GM21786 (cell line): ENCODE results near the gene ADAMTS3.

ENCODE experiments used
- ATAC-seq: cut with Tn5 transposase; IDR thresholded peaks from one replicate; pipeline ENCODE4 v1.9.1; 2021; ENCODE audit not compliant: unreplicated experiment

Gene ADAMTS3

DNA sequence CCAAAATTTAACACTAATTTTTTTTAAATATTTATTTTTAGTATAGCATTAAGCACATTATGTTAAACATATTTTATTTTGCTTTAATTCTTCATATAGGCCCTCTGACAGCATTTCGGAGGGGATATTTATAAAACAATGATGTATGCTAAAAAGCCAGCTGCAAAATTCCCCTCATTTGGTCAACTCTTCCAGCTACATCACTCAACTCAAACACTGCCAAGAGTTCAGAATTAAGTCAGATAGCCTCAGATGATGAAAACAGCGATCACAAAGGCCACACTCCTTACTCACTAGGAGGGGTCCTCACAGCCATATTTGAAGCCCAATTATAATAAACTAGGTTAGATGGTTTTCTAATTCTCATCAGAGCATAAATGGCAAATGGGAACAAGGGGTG lies 146.6 kb downstream of the ADAMTS3 start:
- no peak for ATAC-seq

DNA sequence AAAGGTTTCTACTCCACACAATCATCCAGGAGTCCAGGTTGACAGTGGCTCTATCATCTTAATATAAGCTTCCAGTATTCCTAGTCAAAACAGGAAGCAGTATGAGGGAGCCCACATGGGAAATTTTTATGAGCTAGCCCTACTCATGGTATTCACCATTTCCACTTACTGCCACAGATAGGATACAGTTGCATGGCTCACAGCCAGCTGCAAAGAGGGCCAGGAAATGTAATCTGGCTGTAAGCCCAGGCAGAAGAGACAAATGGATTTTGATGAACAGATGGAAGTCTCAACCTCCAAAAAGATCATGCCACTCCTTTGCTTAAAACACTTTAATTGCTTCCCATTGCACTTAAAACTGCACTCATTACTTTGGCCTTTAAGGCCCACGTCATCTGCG lies 150.6 kb downstream of the ADAMTS3 start:
- ATAC-seq = no peak

GRCh38 chr4:72410158-72410557 lies 158.9 kb downstream of the ADAMTS3 start:
- ATAC-seq = no peak

- no peak for ATAC-seq
Observed at GRCh38 chr4:72408568-72408967, 160.5 kb downstream of the ADAMTS3 start.

- no peak for ATAC-seq
Observed at GRCh38 chr4:72405417-72405816, 163.6 kb downstream of the ADAMTS3 start.

- ATAC-seq = no peak
Observed at GRCh38 chr4:72397314-72397713, 171.7 kb downstream of the ADAMTS3 start.

- ATAC-seq = no peak
Observed at GRCh38 chr4:72394012-72394663, 174.9 kb downstream of the ADAMTS3 start.

GRCh38 chr4:72391281-72391680 lies 177.7 kb downstream of the ADAMTS3 start:
- no peak for ATAC-seq

GRCh38 chr4:72390409-72390808 lies 178.6 kb downstream of the ADAMTS3 start:
- no peak for ATAC-seq

- no peak for ATAC-seq
Observed at GRCh38 chr4:72388521-72388920, 180.5 kb downstream of the ADAMTS3 start.

DNA sequence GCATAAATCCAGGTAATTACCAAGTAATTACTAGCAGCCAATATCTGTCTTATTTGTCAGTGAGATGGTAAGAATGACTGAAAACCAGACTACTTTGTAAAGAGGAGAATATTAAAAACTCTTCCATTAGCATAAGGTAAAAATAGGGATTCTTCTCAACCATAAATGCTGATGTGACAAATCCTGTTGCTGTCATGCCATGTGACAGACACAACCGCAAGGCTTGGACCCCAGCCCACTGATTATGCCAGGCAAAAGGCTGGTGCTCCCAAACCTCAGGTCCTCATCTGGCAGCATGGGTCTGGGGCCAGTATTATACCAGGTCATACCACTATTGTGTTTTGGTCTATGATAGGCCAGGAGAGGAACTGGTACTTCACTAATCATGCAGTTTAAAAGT lies 181.1 kb downstream of the ADAMTS3 start:
- ATAC-seq = no peak

GRCh38 chr4:72383439-72383838 lies 185.6 kb downstream of the ADAMTS3 start:
- no peak for ATAC-seq

DNA sequence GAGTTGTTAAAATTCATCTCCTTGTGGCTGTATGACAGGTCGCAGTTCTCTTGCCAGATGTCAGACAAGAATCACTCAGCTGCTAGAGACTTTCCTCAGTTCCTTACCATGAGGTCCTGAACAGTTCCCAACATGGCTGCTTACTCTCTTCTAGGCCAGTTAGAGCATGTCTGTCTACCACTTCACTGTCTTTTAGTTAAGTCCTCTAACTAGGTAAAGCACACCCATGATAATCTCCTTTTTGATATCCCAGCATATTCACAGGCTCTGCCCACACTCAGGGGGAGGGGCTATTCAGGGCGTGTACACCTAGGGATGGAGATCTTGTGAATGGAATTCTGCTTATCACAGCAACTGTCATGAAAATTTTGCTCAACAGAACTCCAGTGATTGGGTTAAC lies 190.1 kb downstream of the ADAMTS3 start:
- no peak for ATAC-seq

- no peak for ATAC-seq
Observed at GRCh38 chr4:72377491-72378194, 191.4 kb downstream of the ADAMTS3 start.

DNA sequence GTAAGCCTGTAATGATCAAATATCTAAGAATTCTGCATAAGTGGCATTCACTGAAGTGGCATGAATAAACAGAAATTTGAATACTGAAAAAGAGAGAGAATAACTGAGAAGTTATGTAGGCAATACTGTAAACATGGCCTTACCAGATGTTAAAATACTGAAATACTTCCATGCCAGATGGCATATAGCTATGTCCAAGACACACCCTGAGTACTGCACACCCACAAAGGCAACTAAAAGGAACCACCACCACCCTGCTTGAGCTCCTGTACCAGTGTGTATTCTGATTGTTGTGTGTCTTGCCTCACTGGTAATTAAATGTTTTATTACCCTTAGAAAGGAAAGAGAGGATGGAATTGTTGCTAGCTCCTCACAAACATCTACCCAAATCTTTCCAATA lies 192.1 kb downstream of the ADAMTS3 start:
- ATAC-seq = no peak

GRCh38 chr4:72375073-72375736 lies 193.8 kb downstream of the ADAMTS3 start:
- no peak for ATAC-seq

DNA sequence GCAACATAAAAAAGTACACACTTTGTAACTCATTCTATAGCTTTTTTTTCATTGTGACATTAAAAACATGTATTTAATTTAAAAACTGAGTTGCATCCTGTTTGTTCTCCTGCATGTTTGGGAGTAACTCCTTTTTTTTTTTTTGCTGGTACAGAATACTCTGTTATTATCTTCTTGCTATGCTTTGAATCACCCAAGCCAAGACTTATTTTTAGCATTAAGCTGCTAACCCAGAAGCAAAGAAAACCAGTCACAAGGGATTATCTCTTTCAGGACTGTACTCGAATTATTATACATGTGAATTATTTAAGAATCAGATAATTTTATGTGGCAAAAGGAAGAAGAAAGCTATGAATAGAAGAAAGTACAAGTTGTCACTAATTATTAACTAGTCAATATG lies 194.9 kb downstream of the ADAMTS3 start:
- ATAC-seq = no peak

GRCh38 chr4:72366601-72367000 lies 202.4 kb downstream of the ADAMTS3 start:
- no peak for ATAC-seq

GRCh38 chr4:72365981-72366380 lies 203.0 kb downstream of the ADAMTS3 start:
- no peak for ATAC-seq

DNA sequence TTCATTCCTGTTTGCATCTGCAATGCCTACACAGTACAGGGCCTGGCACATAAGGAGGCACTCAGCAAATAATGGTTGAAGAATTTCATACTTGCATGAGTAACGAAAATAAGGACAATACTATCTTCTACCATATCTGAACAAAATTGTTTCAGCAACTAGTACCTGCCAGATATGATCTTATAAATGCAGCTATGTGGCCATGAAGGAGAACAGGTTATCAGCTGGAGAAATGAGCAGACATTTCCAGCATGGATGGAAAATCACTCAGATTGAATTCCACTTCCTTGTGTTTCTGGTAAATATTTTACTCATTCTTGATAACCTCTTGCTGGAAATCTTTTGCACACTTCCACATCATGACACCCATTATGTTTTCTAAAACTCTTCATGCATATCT lies 204.0 kb downstream of the ADAMTS3 start:
- no peak for ATAC-seq

DNA sequence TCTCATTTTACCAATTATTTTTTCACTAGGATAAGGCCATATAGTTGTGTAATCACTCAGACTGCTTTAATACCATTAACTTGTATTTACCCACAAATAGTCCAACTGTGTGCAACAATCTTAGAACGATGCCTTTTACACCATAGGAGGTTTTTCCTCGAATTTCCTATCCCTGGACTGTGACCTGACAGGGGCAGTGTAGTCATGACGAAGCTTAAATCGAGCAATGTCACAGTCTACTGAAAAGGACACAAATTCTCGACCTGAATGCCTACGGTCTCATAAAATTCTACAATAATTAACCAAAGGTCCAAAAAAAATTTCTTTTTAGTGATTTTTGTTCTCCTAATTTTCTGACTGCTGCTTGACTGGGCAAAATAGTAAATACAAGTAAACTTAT lies 208.9 kb downstream of the ADAMTS3 start:
- no peak for ATAC-seq

DNA sequence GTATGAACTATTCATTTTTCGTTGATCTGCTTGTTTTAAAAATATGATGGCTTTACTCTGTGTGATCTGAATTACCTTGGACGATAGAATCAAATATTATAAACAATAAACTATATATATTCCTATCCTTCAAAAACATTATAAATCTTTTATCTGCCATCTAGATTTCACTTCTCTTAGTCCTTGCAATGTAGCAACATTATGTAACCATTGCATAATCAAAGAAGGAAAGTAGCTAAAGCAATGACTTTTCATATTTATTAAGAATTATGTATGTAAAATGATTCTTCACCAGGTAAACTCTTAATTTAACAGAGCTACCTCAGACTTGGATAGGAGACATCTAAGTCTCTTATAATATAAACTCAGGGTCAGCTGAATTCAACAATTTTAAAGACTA lies 210.5 kb downstream of the ADAMTS3 start:
- ATAC-seq = no peak
